Measurements from ENCODE around the gene CUEDC1.

- TF ChIP-seq POLR2AphosphoS5 (IDR thresholded peaks at IDR 0.05) (no peak), POLR2A (IDR thresholded peaks at IDR 0.05) (no peak)
These were observed 7.8 kb downstream of the CUEDC1 start for GRCh38 chr17:57947369-57947768.
